Stimulated activated CD4-positive, alpha-beta T cell treated with anti-CD3 and anti-CD28 coated beads, TNF-alpha, amount 100 ng/mL, for 24 hours (primary cell): Measurements from ENCODE around the gene FNDC10.

Experiments used
- DNase-seq, 3 experiments: peaks; one replicate each; pipeline ENCODE4 v3.0.0-alpha.2; 2020; ENCODE audit warnings: low read depth in 3 of 3

FNDC10 gene

DNA sequence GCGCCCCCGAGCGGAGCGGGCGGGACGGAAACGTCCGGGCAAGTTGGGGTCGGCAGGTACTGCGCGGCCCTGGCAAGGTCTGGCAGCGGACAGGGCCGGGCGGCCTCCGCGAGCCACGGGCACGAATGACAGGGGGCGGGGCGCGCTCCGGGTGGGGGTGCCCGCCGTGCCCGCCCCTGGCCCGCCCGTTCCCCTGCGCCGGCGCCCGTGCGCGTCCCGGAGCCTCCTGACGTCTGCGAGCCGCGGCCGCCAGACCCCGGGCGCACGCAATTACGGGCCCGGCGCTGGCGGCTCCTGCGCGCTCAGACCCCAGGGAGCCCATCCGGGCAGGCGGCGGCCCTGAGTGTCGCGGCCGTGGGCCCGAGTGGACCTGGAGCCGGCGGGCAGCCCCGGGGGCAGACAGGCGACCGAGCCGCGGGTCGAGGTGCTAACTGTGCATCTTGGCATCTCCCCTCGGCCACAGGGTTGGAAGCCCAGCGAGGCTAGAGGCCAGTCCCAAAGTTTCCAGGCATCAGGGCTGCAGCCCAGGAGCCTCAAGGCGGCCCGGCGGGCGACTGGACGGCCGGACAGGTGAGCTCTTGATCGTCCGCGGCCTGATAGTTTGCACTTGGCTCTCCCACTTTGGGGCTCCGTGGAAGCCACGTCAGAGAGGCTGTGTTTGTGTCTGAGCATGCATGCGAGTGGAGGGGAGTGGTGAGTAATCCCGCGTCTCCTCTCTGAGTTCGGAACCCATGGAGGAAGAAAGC is 16.3 kb upstream of the FNDC10 start:
- DNase-seq: peak in 1 of 3 experiments; percentile 43

DNA sequence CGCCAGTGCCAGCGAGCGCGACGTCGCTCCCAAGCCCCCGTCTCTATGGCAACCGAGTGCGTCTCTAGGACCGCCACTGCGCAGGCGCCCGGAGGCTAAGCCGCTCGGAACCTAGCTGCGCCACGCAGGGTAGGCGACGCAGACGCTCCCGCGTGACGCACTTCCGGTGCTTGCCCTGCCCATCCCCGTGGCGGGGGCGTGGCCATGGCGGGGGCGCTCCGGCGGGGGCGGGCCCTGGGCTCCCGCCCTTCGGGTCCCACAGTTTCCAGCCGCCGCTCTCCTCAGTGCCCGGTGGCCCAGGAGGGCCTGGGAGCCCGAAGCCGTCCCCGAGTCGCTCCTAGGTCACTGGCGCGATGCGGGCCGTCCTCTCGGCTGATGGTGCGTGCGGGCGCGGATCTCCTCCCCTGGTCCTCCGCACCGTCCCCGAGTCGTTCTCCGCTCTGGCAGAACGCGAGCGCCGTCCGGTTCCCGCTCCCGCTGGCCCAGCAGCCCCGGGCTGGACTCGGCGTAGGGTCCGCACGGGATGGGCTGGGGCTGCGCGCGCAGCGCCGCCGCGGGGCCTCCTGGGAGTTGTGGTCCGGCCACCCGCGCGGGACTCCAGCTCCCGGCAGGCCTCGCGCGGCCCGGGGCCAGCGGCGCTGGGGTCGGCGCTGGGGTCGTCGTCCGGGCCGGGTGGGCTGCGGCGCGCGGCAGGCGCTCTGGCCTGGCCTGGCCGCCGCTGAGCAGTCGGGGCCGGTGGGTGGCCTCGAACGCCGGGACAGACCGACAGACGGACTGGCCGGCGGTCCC is 15.5 kb upstream of the FNDC10 start, which contains the start of gene MIB2:
MIB2 (plus strand) TSS at position 245 of the 789 bp plus-strand sequence. CDS start 7,953 bp downstream, outside the sequence.
- DNase-seq: peak; percentile 94 to 95 (median 95)

DNA sequence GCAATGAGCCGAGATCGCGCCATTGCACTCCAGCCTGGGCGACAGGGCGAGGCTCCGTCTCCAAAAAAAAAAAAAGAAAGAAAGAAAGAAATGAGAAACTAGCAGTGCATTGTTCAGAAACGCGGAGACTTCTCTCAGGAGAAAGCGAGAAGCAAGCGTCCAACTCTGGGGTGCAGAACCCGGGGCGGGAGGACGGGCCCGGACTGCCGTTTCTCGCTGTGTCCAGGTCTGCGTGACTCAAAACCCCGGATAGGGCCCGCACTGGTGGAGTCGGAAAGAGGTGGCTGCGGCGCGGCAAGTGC is 15.0 kb upstream of the FNDC10 start:
- no peak for DNase-seq

DNA sequence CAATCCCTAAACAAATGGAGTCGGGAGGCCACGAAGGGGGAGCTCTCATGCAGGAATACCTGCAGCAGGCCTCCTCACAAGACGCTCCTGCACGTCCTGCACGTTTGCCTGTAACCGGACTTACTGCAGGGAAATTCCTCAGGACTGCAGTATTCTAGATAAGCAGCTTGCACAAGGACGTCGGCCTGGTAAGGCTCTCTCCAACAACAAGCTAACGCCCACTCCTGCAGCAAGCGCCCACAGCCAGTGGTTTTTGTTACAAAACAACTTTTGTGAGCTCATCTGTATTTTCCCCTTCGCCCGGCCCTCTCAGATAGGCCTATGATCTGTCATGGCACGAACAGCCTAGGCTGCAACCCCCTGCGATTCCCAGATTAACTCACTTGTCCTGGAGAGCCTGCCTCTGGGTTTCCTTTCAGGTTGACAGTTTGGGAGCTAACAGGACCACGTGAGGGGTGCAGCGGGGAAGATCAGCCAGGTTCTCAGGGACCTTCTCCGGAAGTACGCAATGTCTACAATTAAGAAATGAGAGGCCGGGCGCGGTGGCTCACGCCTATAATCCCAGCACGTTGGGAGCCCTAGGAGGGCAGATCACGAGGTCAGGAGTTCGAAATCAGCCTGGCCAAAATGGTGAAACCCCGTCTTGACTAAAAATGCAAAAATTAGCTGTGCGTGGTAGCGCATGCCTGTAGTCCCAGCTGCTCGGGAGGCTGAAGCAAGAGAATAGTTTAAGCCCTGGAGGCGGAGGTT is 14.4 kb upstream of the FNDC10 start:
- peak in 2 of 3 experiments; percentile 54 to 56 for DNase-seq

DNA sequence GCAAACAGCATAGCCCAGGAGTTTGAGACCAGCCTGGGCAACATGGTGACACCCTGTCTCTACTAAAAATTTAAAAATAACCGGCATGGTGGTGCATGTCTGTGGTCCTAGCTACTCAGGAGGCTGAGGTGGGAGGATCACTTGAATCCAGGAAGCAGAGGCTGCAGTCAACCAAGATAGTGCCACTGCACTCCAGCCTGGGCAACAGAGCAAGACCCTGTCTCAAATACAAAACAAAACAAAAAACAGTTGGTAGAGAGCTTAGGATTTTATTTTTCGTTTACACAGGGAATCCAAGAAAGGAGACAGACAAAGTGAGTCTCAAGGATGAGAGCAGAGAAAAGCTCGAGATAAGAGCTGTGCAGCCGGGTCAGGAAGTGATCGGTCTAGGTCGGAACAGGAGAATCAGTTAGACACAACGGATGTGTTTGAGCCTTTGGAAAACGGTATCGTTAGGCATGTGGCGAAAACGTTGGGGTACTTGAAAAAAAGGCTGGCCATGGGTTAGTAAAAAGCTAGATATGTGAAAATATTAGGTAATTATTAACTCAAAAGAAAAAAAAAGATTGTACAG is 13.7 kb upstream of the FNDC10 start:
- DNase-seq: no peak

DNA sequence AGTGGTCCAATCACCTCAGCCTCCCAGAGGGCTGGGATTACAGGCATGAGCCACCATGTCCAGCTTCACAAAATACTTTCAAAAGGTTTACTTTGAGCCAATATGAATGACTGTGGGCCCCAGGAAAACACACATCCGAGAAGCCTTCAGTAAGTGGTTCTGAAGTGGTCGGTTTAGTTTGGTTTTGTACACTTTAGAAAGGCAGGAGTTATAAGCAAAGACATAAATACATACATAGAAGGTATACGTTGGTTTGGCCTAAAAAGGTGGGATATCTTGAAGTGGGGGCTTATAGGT is 12.1 kb upstream of the FNDC10 start:
- no peak for DNase-seq

DNA sequence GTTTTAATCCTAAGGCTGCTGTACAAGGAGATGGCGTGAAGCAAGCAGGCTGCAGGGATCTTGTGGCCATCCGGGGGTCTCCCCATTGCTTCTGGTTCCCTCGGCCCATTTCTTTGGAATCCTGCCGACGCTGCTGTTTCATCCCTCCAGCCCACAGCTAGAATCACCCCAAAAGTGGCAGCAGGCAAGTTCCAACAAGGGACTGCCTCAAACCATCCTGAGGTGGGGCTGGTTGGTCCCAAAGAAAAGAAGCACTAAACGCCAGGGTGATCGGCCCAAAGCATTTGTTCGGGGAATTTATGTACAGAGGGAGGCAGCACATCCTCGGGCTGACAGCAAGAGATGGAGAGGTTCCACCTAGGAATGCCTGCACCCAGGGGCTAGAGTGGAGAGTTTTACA is 10.9 kb upstream of the FNDC10 start:
- no peak for DNase-seq

DNA sequence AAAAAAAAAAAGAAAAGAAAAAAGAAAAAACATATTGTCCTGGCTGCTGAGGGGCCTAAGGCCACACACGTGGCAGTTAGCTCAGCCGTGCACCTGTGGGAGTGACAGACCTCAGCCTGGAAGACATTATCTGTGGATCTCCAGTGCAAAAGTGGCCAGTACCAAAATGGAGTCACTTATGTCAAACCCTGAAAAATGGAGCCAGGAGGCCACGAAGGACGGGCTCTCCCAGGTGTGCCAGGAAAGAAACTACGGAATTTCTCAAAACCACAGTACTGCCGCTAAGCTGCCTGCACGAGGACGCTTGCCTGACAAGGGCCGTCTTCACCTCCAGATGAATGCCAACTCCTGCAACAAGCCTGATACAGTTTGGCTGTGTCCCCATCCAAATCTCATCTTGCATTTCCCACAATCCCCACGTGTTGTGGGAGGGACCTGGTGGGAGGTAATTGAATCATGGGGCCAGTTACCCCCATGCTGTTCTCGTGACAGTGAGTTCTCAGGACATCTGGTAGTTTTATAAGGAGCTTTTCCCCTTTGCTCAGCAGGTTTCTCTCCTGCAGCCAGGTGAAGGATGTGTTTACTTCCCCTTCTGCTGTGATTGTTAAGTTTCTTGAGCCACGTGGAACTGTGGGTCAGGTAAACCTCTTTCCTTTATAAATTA is 10.0 kb upstream of the FNDC10 start:
- no peak for DNase-seq

DNA sequence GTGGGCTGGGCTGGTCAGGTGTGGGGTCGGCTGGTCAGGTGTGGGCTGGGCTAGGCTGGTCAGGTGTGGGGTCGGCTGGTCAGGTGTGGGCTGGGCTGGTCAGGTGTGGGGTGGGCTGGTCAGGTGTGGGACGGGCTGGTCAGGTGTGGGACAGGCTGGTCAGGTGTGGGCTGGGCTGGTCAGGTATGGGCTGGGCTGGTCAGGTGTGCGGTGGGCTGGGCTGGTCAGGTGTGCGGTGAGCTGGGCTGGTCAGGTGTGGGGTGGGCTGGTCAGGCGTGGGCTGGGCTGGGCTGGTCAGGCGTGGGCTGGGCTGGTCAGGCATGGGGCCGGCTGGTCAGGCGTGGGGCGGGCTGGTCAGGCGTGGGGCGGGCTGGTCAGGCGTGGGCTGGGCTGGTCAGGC is 6.3 kb upstream of the FNDC10 start:
- no peak for DNase-seq

DNA sequence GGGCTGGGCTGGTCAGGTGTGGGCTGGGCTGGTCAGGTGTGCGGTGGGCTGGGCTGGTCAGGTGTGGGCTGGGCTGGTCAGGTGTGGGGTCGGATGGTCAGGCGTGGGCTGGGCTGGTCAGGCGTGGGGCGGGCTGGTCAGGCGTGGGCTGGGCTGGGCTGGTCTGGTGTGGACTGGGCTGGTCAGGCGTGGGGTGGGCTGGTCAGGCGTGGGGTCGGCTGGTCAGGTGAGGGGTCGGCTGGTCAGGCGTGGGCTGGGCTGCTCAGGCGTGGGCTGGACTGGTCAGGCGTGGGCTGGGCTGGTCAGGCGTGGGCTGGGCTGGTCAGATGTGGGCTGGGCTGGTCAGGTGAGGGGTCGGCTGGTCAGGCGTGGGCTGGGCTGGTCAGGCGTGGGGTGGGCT is 5.8 kb upstream of the FNDC10 start:
- no peak for DNase-seq

DNA sequence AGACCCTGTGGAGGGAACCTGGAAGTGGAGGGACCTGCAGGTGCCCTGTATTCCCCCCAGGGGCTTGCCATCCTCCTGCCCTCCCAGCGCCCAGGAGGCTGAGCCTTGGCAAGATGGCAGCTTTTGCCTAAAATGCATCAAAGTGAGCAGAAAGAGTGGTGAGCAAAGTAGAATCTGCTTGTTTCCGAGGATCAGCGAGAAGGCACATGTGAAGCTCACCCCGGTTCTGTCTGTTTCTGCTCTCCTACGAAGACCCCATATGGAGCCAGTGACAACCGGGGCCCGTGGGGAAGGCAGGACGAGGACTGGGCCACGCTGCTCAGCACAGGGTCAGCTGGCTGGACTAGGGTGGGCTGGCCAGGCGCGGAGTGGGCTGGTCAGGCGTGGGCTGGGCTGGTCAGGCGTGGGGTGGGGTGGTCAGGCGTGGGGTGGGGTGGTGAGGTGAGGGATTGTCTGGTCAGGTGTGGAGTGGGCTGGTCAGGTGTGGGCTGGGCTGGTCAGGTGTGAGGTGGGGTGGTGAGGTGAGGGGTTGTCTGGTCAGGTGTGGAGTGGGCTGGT is 5.2 kb upstream of the FNDC10 start:
- DNase-seq: no peak

DNA sequence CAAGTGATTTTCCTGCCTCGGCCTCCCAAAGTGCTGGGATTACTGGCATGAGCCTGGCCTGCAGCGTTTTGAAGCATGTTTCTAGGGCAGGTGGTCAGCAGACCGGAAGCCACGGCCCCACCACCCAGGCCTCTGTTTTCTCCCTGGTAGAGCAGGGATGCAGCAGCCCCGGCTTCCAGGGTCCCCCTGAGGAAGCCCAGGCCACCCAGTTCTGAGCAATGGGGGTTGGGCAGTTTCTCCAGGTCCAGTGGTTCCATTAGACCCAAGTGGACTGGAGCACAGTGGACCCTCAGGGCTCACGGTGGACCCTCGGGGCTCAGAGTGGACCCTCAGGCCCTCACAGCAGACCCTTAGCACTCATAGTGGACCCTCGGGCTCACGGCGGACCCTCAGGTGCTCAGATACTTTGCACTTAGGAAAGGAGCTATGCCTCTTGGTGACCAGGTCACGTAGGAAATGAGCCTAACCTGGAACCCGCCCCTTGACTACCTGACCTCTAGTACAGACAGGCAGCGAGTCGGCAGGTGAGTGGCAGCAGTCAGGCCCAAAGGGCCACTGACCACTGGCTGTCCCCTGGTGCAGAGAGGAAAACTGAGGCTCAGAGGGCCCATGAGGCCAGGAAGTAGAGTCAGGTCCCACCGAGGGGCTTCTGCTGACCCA is 4.6 kb upstream of the FNDC10 start:
- DNase-seq: no peak

DNA sequence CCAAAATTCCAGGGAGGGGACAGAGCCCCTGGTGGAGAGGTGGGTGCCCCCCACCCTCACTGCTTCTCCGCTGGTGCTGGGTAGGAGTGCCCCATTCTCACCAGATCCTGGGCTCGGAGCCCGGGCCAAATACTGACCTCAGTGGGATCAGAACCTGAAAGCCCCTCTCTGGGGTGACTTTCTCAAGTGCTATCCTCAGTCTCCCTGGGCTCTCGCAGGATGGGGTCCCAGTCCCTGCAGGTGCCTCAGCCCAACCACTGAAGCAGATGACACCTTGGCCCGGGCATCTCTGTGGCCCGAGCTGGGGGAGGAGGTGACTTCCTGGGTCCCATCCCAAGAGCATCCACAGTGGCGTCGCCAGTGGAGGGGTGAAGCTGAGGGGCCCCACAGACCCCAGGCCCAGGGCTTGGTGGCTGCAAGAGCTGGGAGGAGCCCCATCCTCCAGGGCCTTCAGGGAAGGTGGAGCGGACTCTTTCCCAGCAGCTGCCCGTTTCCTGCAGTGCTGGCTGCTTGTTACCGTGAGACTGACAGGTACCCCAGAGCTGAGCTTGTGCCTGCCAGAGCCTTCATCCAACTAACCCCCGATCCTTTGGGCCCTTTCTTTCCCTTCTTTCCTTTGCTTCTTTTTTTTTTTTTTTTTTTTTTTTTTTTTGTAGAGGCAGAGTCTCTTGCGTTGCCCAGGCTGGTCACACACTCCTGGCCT is 3.9 kb upstream of the FNDC10 start:
- no peak for DNase-seq

DNA sequence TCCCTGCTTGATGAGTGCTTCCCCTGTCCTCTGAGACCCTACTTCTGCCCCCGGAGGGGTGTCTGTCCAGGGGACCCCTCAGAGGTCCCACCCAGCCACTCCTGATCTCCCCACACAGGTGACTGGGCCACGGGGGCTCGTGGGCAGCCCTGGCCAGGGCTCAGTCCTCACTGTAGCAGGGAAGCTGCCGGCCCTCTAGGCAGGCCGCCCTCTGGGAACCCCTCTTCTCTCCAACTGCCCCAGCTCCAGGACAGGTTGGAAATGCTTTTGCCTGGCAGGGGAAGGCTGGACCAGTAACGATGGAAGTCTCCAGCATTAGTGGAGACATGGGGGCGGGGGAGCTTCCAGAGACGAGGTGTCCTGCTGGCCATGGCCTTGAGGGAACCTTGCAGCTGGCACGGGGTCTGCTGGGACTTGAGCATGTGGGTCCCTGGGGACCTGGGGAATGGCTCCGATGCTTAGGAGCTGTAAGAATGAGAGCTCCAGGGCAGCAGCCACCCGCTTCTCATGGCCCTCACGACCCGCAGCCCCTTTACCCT is 3.1 kb upstream of the FNDC10 start:
- no peak for DNase-seq

DNA sequence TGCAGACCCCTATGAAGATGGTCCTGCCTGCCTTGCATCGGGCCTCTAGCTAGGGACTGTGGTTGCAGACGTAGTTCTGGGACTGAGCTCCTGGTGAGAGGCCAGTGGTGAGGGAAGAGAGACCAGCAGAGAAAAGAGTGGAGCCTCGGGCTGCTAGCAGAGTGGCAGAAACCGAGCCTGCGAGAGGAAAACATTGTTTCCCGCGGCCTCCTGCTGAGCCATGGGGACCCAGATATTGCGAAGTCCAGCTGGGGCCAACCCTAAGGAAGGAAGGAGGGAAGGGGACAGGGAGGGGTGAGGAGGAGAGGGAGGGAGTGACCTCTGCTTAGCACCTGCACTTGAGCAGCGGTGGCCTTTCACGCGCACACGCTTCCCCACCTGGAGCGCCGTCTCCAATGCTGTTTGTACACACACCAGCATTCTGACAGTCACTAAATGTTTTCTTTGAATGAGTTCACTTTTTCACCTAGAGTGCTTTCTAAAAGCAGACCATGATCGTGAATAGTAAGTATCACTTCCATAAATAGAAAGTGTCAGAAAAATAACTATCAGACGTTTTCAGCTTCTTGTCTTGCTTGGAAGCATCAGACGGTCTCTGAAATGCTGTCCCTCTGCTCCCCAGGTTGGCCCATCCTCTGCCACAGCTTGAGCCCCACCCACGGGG is 2.5 kb upstream of the FNDC10 start:
- no peak for DNase-seq

DNA sequence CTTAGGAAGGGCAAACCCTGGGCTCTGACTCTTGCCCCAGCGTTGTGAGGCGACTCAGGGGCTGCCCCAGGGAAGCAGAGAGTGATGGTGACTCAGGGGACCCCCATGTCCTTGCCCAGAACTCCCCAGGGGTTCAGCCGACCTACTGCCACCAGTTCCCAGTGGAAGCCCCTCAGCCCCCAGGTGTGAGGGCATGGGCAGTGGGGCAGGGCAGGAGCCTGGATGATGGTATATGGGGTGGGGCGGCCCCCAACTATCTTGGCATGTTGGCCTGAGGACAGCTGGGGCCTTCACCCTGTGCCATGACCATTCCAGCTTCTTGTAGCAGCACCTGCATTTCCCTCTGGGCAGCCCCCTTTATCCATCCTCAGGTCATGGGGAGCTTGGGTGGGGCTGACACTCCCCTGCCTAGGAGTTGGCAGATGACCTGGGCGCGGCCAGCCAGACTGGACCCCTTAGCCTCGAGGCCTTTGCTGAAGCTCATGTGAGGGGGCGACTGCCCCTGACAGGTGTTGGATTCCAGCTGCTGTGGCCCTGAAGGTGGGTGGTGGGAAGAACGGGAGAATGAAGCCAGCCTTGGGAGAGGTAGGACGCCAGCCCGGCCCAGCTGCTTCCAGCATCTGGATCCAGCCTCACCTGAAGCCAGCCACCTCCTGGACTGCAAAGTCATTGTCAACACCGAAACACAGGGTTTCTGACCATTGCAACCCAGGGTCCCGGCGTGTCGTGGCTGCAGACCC is 1.8 kb upstream of the FNDC10 start:
- DNase-seq: no peak

DNA sequence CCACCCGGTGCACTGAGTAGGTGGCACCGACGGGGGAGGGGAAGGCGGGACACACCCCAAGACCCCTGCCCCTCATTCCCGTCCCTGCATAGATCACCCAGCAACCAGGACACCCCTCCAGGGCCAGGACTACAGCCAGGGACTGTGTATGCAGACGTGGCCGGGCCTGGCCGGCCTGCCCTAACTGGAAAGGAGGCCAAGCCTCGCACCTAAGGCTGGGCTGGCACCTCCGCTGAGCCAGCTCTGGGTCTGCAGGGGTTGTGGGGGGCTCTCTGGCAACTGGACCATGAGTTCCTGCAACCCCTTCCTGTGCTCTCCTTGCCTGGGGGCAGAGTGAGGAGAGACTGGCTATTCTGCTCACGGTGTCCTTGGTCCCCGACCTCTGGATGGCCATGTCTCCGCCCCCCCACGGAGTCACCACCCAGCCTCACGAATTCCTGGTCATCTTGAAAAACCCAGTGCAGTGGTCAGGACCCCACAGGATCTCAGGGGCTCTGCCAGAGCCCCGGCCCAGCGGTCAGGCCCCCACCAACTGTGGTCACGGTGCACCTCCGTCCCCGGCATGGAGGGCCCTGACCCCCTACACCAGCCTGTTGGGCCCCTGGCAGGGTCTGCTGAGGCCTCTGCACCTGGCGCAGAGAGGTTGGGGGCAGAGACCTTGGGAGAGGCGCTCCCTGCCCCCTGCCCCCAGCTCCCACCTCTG is 1.1 kb upstream of the FNDC10 start:
- no peak for DNase-seq
